HG02623 (cell line): Measurements from ENCODE around the gene SCYGR2.
"Not testable (repeated sequence)": the region's sequence is repeated elsewhere in the genome, so short reads cannot be mapped to it uniquely, and the experiment has no call there.

Experiments
- ATAC-seq: cut with Tn5 transposase; IDR thresholded peaks from one replicate; pipeline ENCODE4 v1.9.1; 2021; ENCODE audit warnings: moderate library complexity; ENCODE audit not compliant: unreplicated experiment

Gene SCYGR2, protein sequence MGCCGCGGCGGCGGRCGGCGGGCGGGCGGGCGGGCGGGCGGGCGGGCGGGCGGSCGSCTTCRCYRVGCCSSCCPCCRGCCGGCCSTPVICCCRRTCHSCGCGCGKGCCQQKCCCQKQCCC

DNA sequence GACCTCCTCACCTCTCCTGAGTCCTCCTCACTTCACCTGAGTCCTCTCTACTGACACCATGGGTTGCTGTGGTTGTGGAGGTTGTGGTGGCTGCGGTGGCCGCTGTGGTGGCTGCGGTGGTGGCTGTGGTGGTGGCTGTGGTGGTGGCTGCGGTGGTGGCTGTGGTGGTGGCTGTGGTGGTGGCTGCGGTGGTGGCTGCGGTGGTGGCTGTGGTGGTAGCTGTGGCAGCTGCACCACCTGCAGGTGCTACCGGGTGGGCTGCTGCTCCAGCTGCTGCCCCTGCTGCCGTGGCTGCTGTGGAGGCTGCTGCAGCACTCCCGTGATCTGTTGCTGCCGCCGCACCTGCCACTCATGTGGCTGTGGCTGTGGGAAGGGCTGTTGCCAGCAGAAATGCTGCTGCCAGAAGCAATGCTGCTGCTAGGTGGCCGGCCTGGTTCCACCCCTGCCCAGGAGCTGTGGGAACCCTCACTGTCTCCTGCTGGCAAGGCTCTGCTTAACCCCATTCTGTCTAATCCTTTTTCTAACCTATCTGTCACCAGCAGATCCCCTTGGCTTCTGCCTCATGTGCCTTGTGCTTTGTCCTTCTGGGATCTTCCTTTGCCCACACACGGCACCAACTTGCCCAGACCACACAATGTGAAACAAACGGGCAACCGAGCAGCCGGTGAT lies at the start of gene SCYGR2:
Gene SCYGR2 (plus strand): TSS at position 59 of the 669 bp plus-strand sequence. CDS start 0 bp downstream, at position 59.
- not testable (repeated sequence) for ATAC-seq

DNA sequence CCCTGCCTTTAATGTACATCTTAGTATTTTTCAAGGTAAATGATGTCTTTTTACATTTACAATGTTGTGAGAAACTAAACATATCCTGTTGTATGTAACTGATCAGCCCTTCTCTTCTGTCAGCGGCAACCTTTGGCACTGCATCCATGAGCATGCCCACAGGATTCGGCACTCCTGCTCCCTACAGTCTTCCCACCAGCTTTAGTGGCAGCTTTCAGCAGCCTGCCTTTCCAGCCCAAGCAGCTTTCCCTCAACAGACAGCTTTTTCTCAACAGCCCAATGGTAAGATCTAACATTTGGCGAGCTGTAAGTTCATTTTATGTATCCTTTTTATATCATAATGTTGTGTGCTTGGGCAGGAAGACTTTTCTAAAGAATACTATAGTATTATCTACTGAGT lies 46.9 kb upstream of the SCYGR2 start:
- no peak for ATAC-seq

DNA sequence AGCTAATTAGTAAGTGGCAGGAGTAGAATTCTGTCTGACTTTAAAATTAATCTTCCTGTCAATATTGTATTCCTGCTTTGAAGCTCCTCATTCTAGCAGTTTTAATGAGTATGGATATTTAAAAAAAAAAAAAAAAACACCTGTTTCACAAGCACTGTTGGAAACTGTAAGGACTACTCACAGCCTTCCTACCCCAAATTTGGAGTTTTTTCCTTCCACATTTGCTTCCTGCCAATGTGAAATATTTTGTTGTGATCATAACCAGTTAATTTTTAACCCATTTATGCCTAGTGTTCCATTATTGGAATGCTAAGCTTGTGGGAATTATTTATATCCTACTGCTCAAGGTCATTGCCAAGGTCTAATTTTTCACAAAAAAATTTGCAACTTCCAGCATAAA lies 36.1 kb upstream of the SCYGR2 start:
- no peak for ATAC-seq

DNA sequence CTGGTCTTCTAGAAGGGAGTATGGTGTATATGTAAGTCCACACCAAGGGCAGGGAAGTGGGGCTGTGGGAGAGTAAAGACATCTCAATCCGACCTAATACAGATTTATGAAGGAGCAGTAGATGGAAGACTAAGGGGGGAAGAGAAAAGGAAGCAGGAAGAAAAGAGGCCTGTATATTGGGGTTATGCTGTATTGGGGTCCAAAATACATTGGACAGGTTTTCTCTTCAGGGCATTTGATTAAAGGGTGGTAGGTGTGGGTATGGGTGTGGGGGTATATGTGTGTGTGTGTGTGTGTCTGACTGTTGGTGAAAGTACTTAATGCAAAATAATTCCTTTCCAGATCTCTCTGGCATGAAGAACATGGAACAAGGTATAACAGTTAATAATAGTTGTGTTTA lies 33.6 kb upstream of the SCYGR2 start:
- ATAC-seq = no peak

DNA sequence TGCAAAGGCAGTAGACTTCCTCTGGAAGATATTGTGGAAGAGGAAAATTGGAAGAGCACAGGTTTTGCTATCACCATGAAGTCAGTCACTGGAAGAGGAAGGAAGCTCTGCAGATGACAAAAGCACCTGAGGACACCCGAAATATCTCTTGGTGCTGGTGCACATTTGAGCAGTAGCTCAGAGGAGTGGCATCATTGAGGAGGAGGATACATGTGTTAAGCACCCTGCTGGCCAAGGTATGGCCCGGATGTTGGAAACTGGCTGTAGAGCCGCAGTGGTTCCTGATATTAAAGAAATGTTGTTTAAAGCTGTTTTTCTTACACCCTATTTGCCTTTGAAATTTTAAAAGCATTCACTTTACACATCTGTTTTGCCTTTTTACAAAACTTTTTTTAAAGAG lies 32.7 kb upstream of the SCYGR2 start:
- no peak for ATAC-seq

DNA sequence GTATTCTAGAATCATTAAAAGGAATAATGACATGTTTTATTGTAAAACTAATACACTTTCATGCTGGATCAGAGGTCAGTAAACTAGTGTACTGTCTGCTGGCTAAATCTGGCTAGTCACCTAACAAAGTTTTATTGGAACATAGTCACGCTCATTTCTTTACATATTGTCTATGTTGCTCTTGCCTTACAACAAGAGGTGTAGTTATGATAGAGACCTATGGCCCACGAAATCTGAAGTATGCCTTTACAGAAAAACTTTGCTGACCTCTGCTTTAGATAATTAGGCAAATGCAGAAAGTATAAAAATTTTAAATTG lies 29.9 kb upstream of the SCYGR2 start:
- no peak for ATAC-seq

DNA sequence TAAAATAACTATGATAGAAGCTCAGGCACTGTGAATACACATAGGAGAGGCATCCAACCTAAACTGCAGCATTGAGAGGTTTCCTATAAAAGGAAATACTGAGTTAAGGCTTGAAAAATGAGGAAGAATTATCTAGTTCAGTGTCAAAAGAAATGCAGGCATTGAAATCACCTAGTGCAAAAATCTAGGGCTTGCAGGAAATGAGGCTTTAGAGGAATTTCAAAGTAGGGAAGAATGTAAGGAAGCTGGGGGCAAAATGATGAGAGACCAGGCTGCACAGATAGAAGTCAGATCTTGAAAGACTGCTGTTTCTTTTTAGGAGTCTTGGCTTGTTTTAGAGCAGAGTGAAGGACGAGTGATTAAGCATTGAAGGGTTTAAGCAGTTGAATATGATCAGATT lies 28.1 kb upstream of the SCYGR2 start:
- ATAC-seq = no peak

DNA sequence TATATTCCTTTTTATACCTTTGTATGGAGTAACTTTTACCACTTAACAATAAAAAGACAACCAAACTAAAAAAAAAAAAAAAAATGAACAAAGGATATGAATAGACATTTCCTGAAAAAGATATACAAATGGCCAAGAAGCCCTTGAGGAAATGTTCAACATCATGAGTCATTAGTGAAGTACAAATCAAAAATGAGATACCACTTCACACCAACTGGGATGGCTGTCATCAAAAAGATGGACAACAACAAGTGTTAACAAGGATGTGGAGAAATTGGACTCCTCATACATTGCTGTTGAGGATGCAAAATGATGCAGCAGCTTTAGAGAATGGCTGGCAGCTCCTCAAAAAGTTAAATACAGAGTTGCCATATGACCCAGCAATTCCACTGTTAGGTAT lies 22.6 kb upstream of the SCYGR2 start:
- ATAC-seq = no peak

DNA sequence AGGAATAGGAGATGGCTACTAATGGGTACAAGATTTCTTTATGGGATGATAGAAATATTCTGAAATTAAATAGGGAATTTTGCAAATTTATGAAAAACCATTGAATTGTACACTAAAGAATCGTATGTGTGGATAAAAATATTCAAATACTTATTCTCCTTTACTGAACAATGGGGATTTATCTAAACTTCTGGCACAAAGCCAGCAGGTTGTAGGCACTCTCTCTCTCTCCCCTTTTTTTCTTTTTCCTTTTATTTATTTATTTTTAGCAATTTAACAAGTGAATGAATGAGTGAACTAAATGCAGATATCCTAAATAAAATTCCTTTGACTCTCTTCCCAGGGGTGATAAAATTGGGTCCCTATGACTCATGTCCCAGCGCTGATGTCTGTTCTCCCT lies 21.9 kb upstream of the SCYGR2 start:
- ATAC-seq = no peak

DNA sequence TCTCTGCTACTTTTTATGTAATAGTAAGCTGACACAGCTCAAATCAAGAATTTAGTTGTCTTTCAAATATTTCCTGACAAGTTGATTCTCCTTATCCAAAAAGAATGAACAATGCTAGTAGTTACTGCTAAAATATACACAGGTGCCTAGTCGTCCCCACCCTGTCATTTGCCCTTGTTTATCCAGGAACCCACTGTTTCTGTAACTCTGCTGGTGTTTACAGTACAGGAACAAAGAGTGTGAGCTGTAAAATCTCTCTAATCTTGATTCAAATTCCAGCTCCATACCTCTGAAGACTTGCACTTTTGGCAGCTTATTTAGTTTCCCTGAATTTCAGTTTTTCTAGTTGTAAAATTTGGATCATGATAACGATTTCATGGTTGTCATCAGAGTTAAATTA lies 21.1 kb upstream of the SCYGR2 start:
- no peak for ATAC-seq

DNA sequence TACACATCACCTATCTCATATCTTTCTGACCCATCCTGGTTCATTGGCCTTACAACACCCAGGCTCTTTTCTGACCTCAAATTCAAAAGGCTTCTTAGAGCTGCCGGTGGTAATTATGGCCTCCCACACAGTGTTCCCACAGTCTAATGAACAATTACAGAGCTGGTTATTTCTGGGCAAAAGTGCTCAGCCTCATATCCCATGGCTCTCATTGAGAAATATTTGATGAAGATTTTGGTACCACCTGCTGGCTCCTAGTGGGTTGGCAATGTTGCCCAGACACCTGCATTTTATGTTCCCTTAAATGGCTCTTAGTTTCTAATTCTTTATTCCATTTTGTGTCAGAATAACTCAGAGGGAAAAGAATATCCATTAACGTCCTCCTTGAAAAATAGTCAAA lies 20.1 kb upstream of the SCYGR2 start:
- ATAC-seq = no peak

DNA sequence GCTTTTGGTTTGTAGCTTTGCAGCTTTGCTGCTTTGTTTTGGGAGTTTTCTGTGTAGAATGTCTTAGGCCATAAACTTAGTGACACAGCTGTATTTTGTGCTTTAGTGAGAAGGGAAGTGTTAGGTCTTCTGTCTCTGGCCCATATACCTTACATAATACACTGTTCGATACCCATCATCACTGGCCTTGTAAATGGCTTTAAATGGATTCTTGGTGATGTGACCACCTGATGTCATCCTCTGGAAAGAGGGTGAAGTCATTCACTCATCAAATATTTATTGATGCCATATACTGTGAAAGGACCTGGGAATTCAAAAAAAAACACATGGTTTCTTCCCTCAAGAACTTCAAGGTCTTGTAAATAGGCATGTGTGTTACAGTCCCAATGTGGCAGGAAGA lies 18.9 kb upstream of the SCYGR2 start:
- no peak for ATAC-seq

DNA sequence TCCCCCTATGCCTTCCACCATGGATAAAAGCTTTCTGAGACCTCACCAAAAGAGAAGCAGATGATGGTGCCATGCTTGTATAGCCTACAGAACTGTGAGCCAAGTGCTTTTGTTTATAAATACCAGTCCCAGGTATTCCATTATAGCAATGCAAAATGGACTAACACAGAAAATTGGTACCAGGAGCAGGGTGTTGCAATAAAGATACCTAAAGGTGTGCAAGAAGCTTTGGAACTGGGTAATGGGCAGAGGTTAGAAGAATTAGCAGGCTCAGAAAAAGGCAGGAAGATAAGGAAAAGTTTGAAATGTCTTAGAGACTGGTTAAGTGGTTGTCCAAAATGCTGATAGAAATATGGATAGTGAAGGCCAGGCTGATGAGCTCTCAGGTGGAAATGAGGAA lies 16.3 kb upstream of the SCYGR2 start:
- ATAC-seq = no peak

DNA sequence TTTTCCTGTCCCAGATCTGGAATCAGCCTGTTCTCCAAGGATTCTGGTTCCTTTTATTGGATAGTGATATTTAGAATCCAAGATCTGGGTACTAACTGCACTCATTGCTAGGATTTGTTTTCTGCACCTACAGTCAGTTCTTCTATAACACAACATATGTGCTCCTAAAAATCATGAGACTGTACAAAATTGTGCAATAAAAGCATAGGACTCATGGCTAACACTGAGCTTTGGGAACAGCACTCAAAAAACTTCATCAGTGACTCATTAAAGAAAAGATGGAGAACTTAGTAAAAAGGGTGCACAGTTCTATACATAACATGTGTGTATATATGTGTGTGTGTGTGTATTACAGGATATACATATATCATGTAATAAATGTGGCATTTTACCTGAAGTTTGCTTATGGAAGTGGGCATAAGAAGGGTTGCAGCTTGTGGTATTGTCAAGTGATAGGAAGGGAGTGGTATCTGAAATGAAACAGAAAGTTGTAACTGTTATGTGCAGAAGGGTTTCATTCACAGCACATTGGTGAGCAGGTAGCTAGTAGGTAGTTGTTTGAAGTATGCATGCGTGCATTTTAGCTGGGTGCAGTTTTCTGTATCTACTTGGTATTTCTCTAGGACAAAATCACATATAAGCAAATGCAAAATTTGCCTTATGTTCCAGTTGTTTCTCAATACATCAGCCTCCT lies 5.9 kb upstream of the SCYGR2 start:
- ATAC-seq = peak; percentile 75

DNA sequence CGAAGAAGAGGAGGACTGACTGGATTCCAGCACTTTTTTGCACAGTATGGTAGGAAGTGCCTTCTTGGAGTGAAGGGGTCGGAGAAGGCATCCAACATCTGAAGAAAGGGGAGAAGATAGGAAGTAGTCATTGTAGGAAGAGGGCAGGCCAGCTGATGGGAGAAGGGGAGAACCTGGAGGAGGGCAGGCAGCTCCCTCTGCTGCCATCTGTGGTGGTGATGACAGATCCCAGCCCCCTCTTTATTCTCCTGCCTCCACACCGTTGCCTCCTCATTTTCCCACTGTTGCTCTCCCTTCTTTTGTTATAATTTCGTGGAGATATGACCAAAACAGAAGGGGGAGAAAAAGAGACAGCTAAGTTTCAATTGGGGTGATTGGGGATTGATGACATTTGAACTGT lies 2.9 kb upstream of the SCYGR2 start:
- ATAC-seq = no peak

DNA sequence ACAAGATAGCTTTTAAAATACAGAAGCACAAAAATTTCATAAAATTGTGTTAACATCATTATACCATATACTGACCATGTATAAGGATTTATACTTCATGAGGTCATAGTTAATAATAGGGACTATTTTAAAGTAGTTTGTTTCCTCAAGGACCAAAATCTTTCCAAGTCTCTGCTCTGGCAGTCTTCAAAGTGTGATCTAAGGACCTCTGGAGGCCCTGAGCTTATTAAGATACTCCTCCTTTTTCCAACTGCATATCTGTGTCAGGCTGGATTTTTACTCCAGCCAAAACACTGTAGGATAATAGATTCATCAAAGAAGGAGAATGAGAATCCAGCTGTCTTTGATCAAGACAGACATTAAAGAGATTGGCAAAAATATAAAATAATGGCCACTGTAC lies 1.7 kb upstream of the SCYGR2 start:
- no peak for ATAC-seq

DNA sequence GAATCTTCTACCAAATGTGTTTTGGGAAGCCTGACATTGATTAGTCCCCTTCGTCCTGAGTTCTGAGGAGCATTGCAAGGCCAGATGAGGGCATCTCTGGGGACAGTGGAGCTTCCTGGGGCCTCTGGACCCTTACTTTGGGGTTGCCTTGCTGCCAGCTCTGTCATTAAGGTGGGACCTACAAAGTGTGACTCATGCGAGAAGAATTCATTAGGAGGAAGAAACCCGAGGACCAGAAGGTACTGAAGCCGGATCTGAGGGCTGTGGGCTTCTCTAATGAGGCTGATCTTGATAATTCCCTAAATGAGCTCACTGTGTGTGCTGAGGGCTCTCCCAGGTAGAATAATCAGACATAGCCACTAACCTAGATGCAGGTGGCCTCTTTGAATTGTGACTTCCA lies 695 bp upstream of the SCYGR2 start:
- ATAC-seq = no peak

DNA sequence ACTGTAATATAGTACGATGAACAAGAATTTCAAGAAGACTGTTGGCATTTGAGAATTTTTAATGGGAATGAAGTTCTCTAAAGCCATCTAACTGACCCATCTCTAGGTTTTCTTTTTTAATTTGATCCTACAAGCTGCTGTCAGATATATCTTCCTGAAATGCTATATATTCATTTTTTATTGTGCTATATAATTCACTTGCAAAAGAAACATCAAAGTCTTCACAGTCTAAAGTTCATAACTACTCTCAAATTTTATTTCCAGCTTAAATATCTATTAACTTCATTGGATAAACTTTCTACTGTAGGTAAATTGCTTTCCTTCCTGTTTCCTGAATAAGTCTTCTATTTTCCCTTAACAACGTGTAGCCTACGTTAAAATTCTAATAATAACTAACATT lies 3.7 kb downstream of the SCYGR2 start:
- no peak for ATAC-seq

DNA sequence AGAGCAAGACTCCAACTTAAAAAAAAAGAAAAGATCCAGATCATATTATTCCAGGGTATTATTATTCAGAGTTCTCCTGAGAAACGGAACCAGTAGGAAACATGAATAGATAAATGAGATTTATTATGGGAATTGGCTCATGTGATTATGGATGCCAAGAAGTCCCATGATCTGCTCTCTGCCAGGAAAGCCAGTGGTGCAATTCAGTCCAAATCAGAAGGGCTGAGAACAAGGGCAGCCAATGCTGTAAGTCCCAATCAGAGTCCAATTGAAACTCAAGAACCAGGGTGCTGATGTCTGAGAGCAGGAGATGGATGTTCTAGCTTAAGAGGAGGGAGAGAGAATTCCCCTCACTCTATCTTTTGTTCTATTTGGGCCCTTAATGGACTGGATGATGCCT lies 7.8 kb downstream of the SCYGR2 start:
- no peak for ATAC-seq

DNA sequence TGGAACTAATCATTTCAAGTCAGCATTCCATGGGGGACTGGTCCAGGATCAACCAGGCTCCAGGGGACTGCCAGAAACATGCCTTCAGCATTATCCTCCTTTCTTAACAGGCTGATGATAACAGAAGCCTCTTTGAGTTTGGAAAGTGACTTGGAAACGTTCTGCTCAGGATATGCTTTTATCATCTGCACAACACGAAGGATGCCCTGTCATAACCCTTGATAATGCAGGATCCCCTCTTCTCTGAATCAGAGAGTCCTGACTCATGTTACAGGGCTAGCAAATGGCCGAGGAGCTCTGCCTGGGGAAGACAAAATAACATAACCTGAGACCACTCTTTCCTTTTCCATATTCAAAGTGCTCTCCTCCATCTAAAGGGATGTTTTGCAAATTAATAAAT lies 9.2 kb downstream of the SCYGR2 start:
- no peak for ATAC-seq

DNA sequence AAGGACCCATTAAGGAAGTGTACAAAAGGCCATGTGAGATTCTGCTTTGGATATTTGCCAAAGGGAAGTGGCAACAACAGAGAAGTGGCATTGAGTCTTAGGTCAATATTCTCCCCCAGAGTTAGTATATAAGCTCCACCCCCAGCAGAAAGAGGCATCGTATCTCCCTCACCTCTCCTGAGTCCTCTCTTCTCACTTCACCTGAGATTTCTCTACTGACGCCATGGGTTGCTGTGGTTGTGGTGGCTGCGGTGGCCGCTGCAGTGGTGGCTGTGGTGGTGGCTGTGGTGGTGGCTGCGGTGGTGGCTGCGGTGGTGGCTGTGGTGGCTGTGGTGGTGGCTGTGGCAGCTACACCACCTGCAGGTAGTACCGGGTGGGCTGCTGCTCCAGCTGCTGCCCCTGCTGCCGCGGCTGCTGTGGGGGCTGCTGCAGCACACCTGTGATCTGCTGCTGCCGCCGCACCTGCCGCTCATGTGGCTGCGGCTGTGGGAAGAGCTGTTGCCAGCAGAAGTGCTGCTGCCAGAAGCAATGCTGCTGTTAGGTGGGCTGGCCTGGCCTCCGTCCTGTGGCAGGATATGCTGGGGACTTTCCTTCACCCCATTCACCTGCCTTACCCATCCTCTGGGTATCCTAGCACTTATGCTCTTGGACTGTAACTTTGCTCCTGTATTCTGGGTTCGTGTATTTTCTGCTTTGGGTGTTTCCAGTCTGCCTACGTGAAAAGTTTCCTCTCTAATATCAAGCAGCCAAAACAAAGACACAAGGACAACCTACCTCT lies 10.1 kb downstream of the SCYGR2 start:
- no peak for ATAC-seq

DNA sequence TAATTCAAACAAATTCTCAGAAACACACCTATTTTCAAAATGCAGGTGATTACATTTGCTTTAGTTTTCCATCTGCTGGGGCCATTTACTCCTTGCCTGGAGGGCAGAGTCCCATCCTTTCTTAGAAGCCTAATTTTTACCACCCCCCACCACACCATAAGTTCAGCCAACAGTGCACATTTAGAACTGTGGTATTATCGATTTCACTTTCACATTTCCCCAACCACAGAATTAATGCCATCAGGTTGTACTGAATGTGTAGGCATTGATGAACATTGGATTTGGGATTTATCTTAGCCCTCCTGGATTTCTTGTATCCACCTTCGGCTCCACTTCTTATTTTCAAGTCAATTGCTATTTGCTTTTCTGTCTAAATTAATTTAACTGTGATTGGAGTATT lies 11.4 kb downstream of the SCYGR2 start:
- ATAC-seq = no peak
